OCI-M2 (cell line): Measurements from ENCODE around the gene C11orf16.
"Not testable (repeated sequence)": the region's sequence is repeated elsewhere in the genome, so short reads cannot be mapped to it uniquely, and the experiment has no call there.

Source experiments
- DNase-seq: peaks from one replicate; lab custom pipeline; 2025; ENCODE audit not compliant: unreplicated experiment; lab: John Stamatoyannopoulos, UW

Gene C11orf16

GRCh38 chr11:8932564-8933180 is at the start of gene C11orf16:
Gene C11orf16 (minus strand): TSS chr11:8932947. CDS start chr11:8932308, 639 bp downstream.
- no peak for DNase-seq

- no peak for DNase-seq
These were observed 47.7 kb upstream of the C11orf16 start for GRCh38 chr11:8980485-8980884.

DNA sequence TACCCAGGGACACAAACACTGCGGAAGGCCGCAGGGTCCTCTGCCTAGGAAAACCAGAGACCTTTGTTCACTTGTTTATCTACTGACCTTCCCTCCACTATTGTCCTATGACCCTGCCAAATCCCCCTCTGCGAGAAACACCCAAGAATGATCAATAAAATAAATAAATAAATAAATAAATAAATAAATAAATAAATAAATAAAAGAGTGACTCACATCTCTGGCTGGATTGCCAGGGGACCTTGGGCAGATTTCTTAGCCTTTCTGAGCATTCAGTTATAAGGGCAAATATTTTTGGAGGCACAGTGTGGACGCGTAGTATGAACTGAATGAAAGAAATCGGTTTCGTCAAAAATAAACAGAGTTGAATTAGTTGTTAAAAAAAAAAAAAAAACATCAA is 46.6 kb upstream of the C11orf16 start:
- not testable (repeated sequence) for DNase-seq

- DNase-seq, result no peak
These were observed 40.4 kb upstream of the C11orf16 start for GRCh38 chr11:8973121-8973520.

DNA sequence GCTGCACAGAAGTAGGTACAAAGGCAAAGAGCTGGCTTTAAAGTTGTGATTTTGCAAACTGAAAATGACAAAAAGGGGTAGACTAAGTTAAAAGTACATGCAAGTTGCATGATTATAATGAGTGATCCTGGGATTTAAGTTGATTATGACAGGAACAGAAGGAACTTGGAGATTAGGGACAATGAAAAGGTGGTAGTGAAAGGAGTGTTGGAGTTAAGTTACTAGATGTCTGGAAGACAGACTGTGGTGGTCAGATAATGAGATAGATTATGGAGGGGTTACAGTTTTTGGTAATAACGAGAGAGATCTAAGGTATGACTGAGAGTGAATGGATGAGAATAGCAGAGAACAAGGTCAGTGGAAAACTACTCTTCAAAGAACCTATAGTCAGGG is 39.2 kb upstream of the C11orf16 start:
- DNase-seq, result no peak

- no peak for DNase-seq
These were observed 38.6 kb upstream of the C11orf16 start for GRCh38 chr11:8971196-8971923.

- no peak for DNase-seq
These were observed 34.4 kb upstream of the C11orf16 start for GRCh38 chr11:8967184-8967583.

GRCh38 chr11:8964324-8965320 is 31.9 kb upstream of the C11orf16 start, which contains the start of gene TMEM9B:
Gene TMEM9B (minus strand): TSS chr11:8964442. CDS start chr11:8964313, 129 bp downstream.
- DNase-seq, result no peak

GRCh38 chr11:8963569-8964323 is 31.0 kb upstream of the C11orf16 start:
- no peak for DNase-seq

DNA sequence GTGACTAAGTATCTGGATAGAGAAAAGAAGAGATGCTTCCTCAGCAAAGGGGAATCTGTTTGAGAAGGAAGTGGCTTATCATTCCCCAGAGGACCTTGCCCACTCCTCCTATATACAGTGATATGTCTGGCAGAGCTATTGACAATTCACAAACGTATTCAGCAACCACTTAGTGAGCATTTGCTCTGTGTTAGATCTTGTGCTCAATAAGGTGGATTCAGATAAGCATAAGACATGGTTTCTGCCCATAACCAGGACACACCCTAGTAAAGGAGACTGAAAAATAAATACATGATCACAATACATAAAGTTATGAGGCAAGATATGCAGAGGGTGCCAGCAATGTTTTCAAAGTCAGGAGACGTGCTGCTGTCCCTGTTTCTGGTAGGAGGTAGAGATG is 30.1 kb upstream of the C11orf16 start:
- no peak for DNase-seq

DNA sequence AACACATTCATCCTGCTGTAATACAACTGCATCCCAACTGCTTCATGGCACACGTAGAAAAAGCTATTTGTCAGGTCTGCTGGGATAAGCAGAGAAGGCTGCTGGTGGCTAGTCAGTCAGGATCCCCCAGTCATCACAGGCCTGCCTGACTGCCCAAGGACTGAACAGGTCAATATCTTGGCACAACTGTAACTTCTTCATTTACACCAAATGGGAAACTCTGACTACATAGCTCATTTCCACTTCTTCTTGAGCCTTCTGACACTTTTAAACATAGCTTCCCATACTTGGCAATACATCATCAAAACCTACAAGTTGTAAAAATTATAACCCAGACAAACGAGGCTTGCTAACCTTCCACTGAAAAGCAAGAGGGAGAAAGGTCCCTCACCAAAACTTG is 28.7 kb upstream of the C11orf16 start:
- no peak for DNase-seq

DNA sequence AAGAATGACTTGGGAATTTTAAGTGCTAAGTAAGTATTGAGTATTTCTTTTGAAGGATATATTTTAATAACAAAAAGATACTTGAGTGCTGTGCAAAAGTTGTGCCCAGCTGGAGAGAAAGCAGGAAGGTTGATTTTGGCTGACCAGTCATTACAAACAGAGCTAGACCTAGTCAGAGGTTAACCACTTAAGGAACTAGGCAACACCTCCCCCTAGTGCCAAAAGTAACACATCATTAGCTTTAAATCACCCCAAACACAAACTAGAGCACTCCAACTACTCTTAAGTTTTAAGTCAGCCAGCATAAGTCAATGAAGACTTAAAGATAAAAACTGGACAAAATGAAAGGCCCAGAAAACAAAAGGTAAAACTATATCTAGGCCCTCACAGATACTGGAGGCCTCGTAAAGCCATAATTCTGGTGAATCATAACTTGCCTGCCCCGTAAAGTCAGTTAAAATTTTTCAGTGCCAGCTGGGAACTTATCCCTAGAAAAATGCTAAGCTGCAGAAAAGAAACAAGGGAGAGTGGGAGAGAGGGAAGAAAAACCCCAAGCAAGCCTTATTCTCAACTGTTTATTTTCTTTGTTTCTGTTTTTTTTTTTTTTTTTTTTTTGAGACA is 26.9 kb upstream of the C11orf16 start:
- no peak for DNase-seq

DNA sequence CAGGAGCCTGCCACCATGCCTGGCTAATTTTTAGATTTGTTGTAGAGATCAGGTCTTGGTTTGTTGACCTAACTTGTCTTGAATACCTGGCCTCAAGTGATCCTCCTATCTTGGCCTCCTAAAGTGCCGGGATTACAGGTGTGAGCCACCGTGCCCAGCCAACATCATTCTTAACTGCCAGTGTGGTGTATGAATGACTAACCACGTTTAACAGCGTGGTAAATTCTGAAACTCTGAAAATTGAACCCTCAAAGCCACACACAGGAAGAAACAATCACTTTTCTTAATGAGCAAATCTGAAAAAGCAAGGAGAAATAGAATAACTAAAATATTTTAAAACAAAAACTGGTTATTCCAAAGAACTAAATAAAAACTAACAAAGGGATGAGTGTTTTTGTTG is 24.1 kb upstream of the C11orf16 start:
- no peak for DNase-seq

DNA sequence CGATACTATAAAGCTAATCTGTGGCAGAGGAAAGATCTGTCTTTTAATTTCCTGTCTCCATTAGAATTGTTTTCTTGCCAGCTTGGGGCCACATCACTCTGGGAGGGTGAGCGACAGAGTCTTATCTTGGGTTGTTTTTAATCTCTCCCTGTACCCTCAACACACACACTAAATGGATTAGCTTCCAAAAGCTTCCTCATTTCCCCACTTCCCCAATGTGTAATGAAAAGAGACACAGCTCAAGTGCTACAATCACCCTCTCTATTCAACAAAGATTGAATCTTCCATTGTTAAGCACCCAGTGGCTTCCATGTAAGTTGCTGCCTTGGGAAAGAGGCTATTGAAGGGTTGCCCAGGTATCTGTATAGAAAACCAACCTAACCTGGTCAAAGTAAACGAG is 16.1 kb upstream of the C11orf16 start:
- DNase-seq, result no peak

DNA sequence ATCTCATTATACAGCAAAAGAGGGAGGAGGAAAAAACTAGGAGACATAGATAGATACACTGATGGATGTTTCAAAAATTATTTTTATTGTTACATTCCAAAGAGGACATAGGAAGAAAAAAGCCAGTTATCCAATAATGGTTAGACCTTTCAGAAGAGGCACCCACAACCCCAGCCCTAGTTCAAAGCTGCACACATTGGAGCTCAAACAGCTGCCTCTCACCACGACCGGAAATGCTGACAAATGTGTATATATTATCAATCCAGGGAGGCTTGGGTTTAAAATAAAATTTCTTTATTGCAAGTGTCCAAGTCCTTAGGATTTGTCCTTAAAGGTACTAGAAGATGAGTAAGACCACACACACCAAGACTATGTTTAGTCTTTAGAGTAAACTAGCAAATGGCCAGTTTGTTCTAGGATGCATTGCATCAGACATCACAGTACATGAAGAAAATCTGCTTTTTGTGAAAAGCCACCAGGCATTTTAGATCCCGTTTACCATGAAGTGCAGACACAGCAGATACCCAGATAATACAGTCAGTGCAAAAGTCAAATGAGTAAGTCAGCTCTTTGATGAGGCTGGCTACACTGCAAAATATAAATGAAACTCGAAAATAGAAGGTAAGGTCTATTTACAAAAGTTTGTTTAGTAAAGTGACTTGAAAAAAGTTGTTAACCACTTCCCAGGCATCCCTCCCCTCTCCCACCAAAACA is 14.6 kb upstream of the C11orf16 start:
- DNase-seq, result no peak

DNA sequence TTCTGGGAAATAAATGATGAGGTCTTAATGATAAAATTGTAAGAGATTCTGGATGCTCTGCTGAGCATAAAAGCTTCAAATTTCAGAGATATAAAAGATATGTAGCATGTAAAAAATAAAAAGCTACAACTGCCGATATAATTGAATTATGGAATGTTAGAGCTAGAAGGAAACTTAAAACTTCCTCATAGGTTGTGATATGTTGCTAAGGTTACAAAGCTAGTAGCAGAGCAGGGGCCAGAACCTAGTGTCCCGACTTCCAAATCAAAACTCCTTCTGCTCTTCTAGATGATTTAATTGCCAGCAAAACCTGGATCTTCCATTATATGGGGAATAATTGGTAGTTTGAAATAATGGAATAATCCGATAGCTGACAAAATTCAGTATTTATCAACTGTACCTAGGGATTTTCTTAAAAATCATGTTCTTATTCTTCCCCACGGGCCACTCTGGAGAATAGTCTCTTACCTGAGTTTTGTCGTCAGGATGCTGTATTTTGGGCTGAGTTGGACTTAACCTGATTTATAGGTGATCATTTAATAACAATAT is 9.8 kb upstream of the C11orf16 start, which contains the start of gene ASCL3:
ASCL3 (minus strand) TSS at position 499 of the 549 bp plus-strand sequence. CDS start 4,855 bp downstream, outside the sequence.
- no peak for DNase-seq

DNA sequence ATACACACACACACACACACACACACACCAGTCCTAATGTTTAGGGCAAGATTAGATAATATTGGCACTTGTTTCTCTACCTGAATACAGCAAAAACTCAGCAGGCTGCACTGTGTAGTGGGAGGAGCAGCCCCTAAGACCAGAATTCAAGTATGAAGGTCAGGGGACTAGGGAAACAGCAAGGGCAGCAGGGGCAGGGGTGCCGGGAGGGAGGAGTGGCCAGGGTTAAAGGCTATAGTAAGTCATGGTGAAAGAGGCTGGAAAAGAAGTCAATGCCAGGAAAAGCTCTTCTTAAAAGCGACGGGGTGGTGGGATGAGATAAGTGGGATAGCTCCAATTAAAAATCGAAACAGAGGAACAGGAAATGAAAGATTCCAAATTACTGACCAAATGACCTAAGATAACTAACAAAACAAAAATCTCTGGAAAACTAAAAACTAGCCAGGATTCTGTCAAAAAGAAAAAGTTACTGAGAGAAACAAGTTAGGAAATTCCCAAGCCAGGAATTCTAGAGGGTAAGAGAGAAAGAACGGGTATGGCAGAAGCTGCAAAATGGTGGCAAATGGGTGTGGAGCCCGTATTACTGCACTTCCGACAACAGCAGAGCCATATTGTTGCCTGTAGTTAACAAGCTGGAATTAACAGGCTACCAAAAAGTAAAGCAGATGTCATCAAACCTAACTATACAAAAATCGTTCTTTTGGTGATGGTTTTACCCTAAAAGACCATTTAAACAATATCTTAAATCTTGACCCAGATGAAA is 8.8 kb upstream of the C11orf16 start:
- DNase-seq, result no peak

GRCh38 chr11:8937659-8938058 is 4.9 kb upstream of the C11orf16 start:
- DNase-seq, result no peak
